IMR-90 (cell line): Measurements from ENCODE around the gene ITFG1.

Experiments used
- CEBPB ChIP-seq: IDR thresholded peaks from 2 replicates; pipeline ENCODE4 v1.6.1; 2012; ENCODE audit warnings: low read depth, low read length, improper control_type of control experiment
- CHD1 ChIP-seq: IDR thresholded peaks from 2 replicates; pipeline ENCODE4 v1.6.1; 2012; ENCODE audit warnings: low read depth, low read length, improper control_type of control experiment
- CTCF ChIP-seq: conservative IDR thresholded peaks from 2 replicates; pipeline ENCODE4 v1.5.1; 2012; ENCODE audit warnings: mild to moderate bottlenecking, low read depth, low read length, improper control_type of control experiment
- FOS ChIP-seq: fragments of 150-350 bp; IDR thresholded peaks from 2 replicates; pipeline ENCODE4 v1.6.1; 2016; ENCODE audit warnings: low read depth, low read length
- MAFK ChIP-seq: IDR thresholded peaks from 2 replicates; pipeline ENCODE4 v1.6.1; 2012; ENCODE audit warnings: low read depth, low read length, improper control_type of control experiment
- MXI1 ChIP-seq: IDR thresholded peaks from 2 replicates; pipeline ENCODE4 v1.6.1; 2012; ENCODE audit warnings: low read depth, mild to moderate bottlenecking, low read length, moderate library complexity, borderline replicate concordance
- POLR2A ChIP-seq: IDR thresholded peaks from 2 replicates; pipeline ENCODE4 v1.6.1; 2012; ENCODE audit warnings: mild to moderate bottlenecking, low read depth, low read length
- RAD21 ChIP-seq: IDR thresholded peaks from 2 replicates; pipeline ENCODE4 v1.6.1; 2012; ENCODE audit warnings: low read length, improper control_type of control experiment
- RCOR1 ChIP-seq: IDR thresholded peaks from 2 replicates; pipeline ENCODE4 v1.6.1; 2012; ENCODE audit warnings: mild to moderate bottlenecking, low read length, improper control_type of control experiment; ENCODE audit not compliant: insufficient replicate concordance
- RFX5 ChIP-seq: IDR thresholded peaks from 2 replicates; pipeline ENCODE4 v1.8.0; 2012; ENCODE audit warnings: low read depth, mild to moderate bottlenecking, low read length, moderate library complexity
- SMC3 ChIP-seq: fragments of 150-350 bp; IDR thresholded peaks from 2 replicates; pipeline ENCODE4 v1.6.1; 2016; ENCODE audit warnings: low read depth, mild to moderate bottlenecking, antibody characterized with exemption, low read length, moderate library complexity
- TF ChIP-seq, protein P1 (sequence below): fragments of 150-350 bp; IDR thresholded peaks from 2 replicates; pipeline ENCODE4 v1.6.1; 2017; ENCODE audit warnings: mild to moderate bottlenecking, antibody characterized with exemption, low read length, low read depth

DNA sequence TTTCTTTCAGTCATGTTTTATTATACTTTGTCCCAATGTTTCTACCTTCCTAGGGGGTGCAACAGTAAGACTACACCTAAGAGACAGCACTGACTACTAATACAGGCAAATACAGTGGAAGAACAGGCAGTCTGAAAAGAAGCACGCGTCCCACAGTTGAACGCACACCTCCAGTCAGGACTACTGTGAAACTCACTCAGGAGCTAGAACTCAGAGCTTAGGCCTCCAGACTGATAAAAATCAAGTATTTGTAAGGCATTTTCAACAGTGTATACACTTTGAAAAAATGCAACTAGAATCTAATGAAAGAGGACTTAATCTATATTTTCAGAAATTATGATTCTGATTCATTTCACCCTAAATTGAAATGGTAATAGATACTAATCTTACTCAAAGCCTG is 14.4 kb downstream of the ITFG1 start:
- no peak for TF ChIP-seq CTCF
- TF ChIP-seq SMC3, result no peak
- no peak for TF ChIP-seq CEBPB
- TF ChIP-seq POLR2A, result no peak
- no peak for TF ChIP-seq MXI1
- TF ChIP-seq MAFK, result no peak
- TF ChIP-seq RAD21, result no peak
- TF ChIP-seq RFX5, result no peak
- TF ChIP-seq, protein P1, sequence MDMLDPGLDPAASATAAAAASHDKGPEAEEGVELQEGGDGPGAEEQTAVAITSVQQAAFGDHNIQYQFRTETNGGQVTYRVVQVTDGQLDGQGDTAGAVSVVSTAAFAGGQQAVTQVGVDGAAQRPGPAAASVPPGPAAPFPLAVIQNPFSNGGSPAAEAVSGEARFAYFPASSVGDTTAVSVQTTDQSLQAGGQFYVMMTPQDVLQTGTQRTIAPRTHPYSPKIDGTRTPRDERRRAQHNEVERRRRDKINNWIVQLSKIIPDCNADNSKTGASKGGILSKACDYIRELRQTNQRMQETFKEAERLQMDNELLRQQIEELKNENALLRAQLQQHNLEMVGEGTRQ, result no peak
- no peak for TF ChIP-seq RCOR1
- TF ChIP-seq CHD1, result no peak
- TF ChIP-seq FOS, result no peak
